Mesenchymal stem cell (in vitro differentiated cells and primary cell): ENCODE measurements around the gene ATP13A4.

Experiments
- DNase-seq: peaks from one replicate; pipeline ENCODE4 v3.0.0-alpha.2; 2013
- H2AFZ ChIP-seq: one replicate; pipeline ENCODE4 v1.6.1; 2013; ENCODE audit warnings: low read depth, mild to moderate bottlenecking, control low read depth, inconsistent platforms, low read length, moderate library complexity
- H2AK5ac ChIP-seq: 2 replicates; pipeline ENCODE4 v1.6.1; 2013; ENCODE audit warnings: low read length, moderate library complexity, mild to moderate bottlenecking, inconsistent platforms; ENCODE audit not compliant: severe bottlenecking
- H2BK120ac ChIP-seq: one replicate; pipeline ENCODE4 v1.6.1; 2013; ENCODE audit warnings: low read depth, mild to moderate bottlenecking, inconsistent platforms, low read length, moderate library complexity
- H2BK12ac ChIP-seq, 2 experiments: one replicate each; pipeline ENCODE4 v1.6.1; 2013; ENCODE audit warnings: inconsistent platforms in 2 of 2, low read length in 2 of 2, mild to moderate bottlenecking in 2 of 2, moderate library complexity in 2 of 2, control low read depth in 1 of 2
- H2BK15ac ChIP-seq: one replicate; pipeline ENCODE4 v1.6.1; 2013; ENCODE audit warnings: mild to moderate bottlenecking, low read depth, inconsistent platforms; ENCODE audit not compliant: poor library complexity, severe bottlenecking
- H2BK5ac ChIP-seq: 2 replicates; pipeline ENCODE4 v1.6.1; 2013; ENCODE audit warnings: low read depth, mild to moderate bottlenecking, low read length, control low read depth, inconsistent platforms; ENCODE audit not compliant: poor library complexity, severe bottlenecking
- H3K14ac ChIP-seq, 2 experiments: one replicate each; pipeline ENCODE4 v1.6.1; 2013; ENCODE audit warnings: inconsistent platforms in 2 of 2, low read length in 2 of 2, control low read depth in 1 of 2, mild to moderate bottlenecking in 1 of 2, moderate library complexity in 1 of 2
- H3K18ac ChIP-seq, 2 experiments: one replicate each; pipeline ENCODE4 v1.6.1; 2013; ENCODE audit warnings: inconsistent platforms in 2 of 2, low read length in 2 of 2, control low read depth in 1 of 2, low read depth in 1 of 2, mild to moderate bottlenecking in 1 of 2
- H3K23ac ChIP-seq, 2 experiments: one replicate each; pipeline ENCODE4 v1.6.1; 2013; ENCODE audit warnings: inconsistent platforms in 2 of 2, low read length in 2 of 2, mild to moderate bottlenecking in 2 of 2, moderate library complexity in 2 of 2, control low read depth in 1 of 2
- H3K27ac ChIP-seq: 2 replicates; pipeline ENCODE4 v1.5.1; 2013; ENCODE audit warnings: mild to moderate bottlenecking, moderate library complexity, low read length, control low read depth, inconsistent platforms; ENCODE audit not compliant: poor library complexity, severe bottlenecking
- H3K27me3 ChIP-seq, 2 experiments: 2 replicates each; pipeline versions ENCODE4 v1.6.1 to v1.7.0; 2013; ENCODE audit warnings: low read length in 2 of 2, mild to moderate bottlenecking in 2 of 2, moderate library complexity in 2 of 2, control low read depth in 1 of 2, inconsistent platforms in 1 of 2; ENCODE audit not compliant: control insufficient read depth in 1 of 2, insufficient read depth in 1 of 2
- H3K36me3 ChIP-seq, 2 experiments: 2 replicates each; pipeline versions ENCODE4 v1.6.1 to v1.7.0; 2013; ENCODE audit warnings: low read length in 2 of 2, control low read depth in 1 of 2, inconsistent platforms in 1 of 2, low read depth in 1 of 2, mild to moderate bottlenecking in 1 of 2; ENCODE audit not compliant: insufficient read depth in 2 of 2, control insufficient read depth in 1 of 2
- H3K4ac ChIP-seq, 2 experiments: one replicate each; pipeline ENCODE4 v1.6.1; 2013; ENCODE audit warnings: inconsistent platforms in 2 of 2, low read length in 2 of 2, mild to moderate bottlenecking in 2 of 2, moderate library complexity in 2 of 2, control low read depth in 1 of 2, low read depth in 1 of 2
- H3K4me1 ChIP-seq: 2 replicates; pipeline ENCODE4 v1.6.1; 2013; ENCODE audit warnings: low read depth, low read length, control low read depth; ENCODE audit not compliant: control insufficient read depth, insufficient read depth
- H3K4me2 ChIP-seq: 2 replicates; pipeline ENCODE4 v1.6.1; 2013; ENCODE audit warnings: low read length, mild to moderate bottlenecking, inconsistent platforms; ENCODE audit not compliant: poor library complexity, severe bottlenecking
- H3K4me3 ChIP-seq, 2 experiments: 2 replicates each; pipeline versions ENCODE4 v1.5.1 to v1.7.0; 2013; ENCODE audit warnings: low read length in 2 of 2, mild to moderate bottlenecking in 2 of 2, control low read depth in 1 of 2, low read depth in 1 of 2; ENCODE audit not compliant: insufficient read depth in 1 of 2
- H3K79me1 ChIP-seq: replicated peaks from 2 replicates; pipeline ENCODE4 v1.6.1; 2013; ENCODE audit warnings: mild to moderate bottlenecking, control low read depth, low read length, inconsistent platforms; ENCODE audit not compliant: poor library complexity, severe bottlenecking
- H3K9ac ChIP-seq: 2 replicates; pipeline ENCODE4 v1.7.0; 2013; ENCODE audit warnings: mild to moderate bottlenecking, low read length, moderate library complexity
- H3K9me3 ChIP-seq: 2 replicates; pipeline ENCODE4 v1.7.0; 2013; ENCODE audit warnings: mild to moderate bottlenecking, low read length; ENCODE audit not compliant: control insufficient read depth
- H4K8ac ChIP-seq: one replicate; pipeline ENCODE4 v1.6.1; 2013; ENCODE audit warnings: inconsistent platforms, mild to moderate bottlenecking, low read length, moderate library complexity
- H4K91ac ChIP-seq: one replicate; pipeline ENCODE4 v1.6.1; 2013; ENCODE audit warnings: mild to moderate bottlenecking, low read length, inconsistent platforms
- WGBS: methylation state at CpG from one replicate; pipeline ENCODE4 v1.1.7; 2013; ENCODE audit warnings: mixed read lengths; 5-methylcytosine and 5-hydroxymethylcytosine counted together

The ATP13A4 gene

DNA sequence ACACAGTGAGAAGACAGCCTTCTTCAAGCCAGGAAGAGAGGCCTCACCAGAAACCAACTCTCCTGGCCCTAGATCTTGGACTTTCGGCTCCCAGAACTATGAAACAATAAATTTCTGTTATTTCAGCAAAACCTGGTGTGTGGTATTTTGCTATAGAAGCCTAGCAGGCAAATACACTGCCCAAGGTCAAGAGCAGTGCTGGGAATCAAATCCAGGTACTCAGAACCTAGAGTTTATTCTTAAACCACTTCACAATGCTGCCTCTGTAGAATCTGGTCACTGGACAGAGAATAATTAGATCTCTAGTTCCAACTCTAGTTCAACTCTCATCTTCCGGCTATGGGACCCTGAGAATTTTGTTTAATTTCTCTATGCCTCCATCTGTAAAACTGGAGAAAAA lies 46.6 kb downstream of the ATP13A4 start:
- no peak overlapping the region for H2BK5ac ChIP-seq
- H3K14ac ChIP-seq, result no peak overlapping the region
- no peak overlapping the region for H2BK12ac ChIP-seq
- H2BK120ac ChIP-seq, result no peak overlapping the region
- no peaks in the 10 kb centered on the region for H3K9me3 ChIP-seq
- no peak overlapping the region for H3K23ac ChIP-seq
- no peaks in the 10 kb centered on the region for H3K36me3 ChIP-seq
- H4K8ac ChIP-seq, result no peak overlapping the region
- no peak overlapping the region for H3K4ac ChIP-seq
- H3K4me2 ChIP-seq, result no peak overlapping the region
- no peaks in the 10 kb centered on the region for H3K4me1 ChIP-seq
- no peak overlapping the region for H2AK5ac ChIP-seq
- no peak overlapping the region for H3K27ac ChIP-seq
- no peak for DNase-seq
- no peaks in the 10 kb centered on the region for H3K27me3 ChIP-seq
- H3K9ac ChIP-seq, result no peak overlapping the region
- H3K18ac ChIP-seq, result no peak overlapping the region
- no peak overlapping the region for H3K4me3 ChIP-seq
- WGBS, result no CpG with 5 or more reads among the region's 2 CpGs
- no peak overlapping the region for H2AFZ ChIP-seq
- no peak overlapping the region for H2BK15ac ChIP-seq
- H4K91ac ChIP-seq, result no peak overlapping the region
- no peaks in the 10 kb centered on the region for H3K79me1 ChIP-seq

DNA sequence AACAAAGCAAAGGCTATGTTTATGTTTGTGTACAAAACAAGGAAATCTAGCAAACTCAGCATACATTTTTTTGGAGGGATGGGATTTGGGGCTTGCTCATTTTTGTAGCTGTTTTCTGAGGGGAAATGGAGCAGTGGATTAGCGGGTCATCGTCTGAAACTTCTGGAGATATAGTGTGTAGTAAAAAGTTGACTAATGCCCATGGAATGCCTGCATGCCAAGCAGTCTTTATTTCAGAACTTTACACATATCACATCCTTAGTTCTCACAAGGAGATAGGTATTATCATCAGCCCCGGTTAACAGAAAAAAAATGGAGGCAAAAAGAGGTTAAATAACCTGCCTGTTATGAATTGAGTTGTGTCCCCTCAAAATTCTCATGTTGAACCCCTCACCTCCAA lies 47.1 kb downstream of the ATP13A4 start:
- no peaks in the 10 kb centered on the region for H3K27me3 ChIP-seq
- no peak overlapping the region for H3K4me3 ChIP-seq
- H3K4me2 ChIP-seq, result no peak overlapping the region
- H3K23ac ChIP-seq, result no peak overlapping the region
- no peak overlapping the region for H2BK12ac ChIP-seq
- H4K91ac ChIP-seq, result no peak overlapping the region
- no peak overlapping the region for H2BK120ac ChIP-seq
- H3K9ac ChIP-seq, result no peak overlapping the region
- H3K79me1 ChIP-seq, result no peaks in the 10 kb centered on the region
- no peak overlapping the region for H3K14ac ChIP-seq
- H3K9me3 ChIP-seq, result no peaks in the 10 kb centered on the region
- H2AFZ ChIP-seq, result no peak overlapping the region
- no peaks in the 10 kb centered on the region for H3K36me3 ChIP-seq
- no peak overlapping the region for H2BK15ac ChIP-seq
- H4K8ac ChIP-seq, result no peak overlapping the region
- no peak overlapping the region for H3K18ac ChIP-seq
- no peak overlapping the region for H3K27ac ChIP-seq
- no peak overlapping the region for H3K4ac ChIP-seq
- WGBS, result no CpG with 5 or more reads among the region's 3 CpGs
- H2AK5ac ChIP-seq, result no peak overlapping the region
- DNase-seq, result no peak
- H3K4me1 ChIP-seq, result no peaks in the 10 kb centered on the region
- H2BK5ac ChIP-seq, result no peak overlapping the region

DNA sequence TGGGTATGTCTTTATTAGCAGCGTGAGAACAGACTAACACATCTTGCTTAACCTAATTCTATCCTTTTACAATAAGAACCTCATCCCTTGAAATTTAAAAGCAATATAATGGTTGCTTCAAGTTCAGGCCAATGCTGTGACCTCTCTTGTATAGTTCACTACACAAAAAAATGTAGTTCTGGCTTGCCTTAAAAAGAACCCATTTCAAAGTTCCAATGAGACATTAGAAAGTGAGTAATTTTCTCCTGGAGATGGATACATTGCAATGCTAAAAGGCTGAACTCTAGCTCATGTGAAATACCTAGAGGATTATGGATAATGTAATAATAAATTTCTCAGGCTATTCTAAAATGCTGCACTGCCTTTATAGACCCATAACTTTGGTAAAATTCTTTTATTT lies 47.8 kb downstream of the ATP13A4 start:
- Histone ChIP-seq H2AK5ac (no peak overlapping the region), H3K79me1 (no peaks in the 10 kb centered on the region), H2BK120ac (no peak overlapping the region), H3K14ac (no peak overlapping the region), H3K27me3 (no peaks in the 10 kb centered on the region), H3K4me3 (no peak overlapping the region), H2BK5ac (no peak overlapping the region), H3K9ac (no peak overlapping the region), H2AFZ (no peak overlapping the region), H3K9me3 (no peaks in the 10 kb centered on the region), H2BK12ac (no peak overlapping the region), H3K4ac (no peak overlapping the region), H4K91ac (no peak overlapping the region), H3K36me3 (no peaks in the 10 kb centered on the region), H3K4me1 (no peaks in the 10 kb centered on the region), H3K18ac (no peak overlapping the region), H4K8ac (no peak overlapping the region), H3K4me2 (no peak overlapping the region), H2BK15ac (no peak overlapping the region), H3K27ac (no peak overlapping the region), H3K23ac (no peak overlapping the region)
- WGBS, result 100% methylated on average over 1 of the region's 1 CpG
- no peak for DNase-seq

GRCh38 chr3:193502871-193503270 lies 51.8 kb downstream of the ATP13A4 start:
- Histone ChIP-seq H2AK5ac (no peak overlapping the region), H2BK120ac (no peak overlapping the region), H3K36me3 (no peaks in the 10 kb centered on the region), H3K79me1 (no peaks in the 10 kb centered on the region), H3K18ac (no peak overlapping the region), H3K4ac (no peak overlapping the region), H3K27me3 (no peaks in the 10 kb centered on the region), H3K4me1 (no peaks in the 10 kb centered on the region), H3K23ac (no peak overlapping the region), H3K4me3 (no peak overlapping the region), H3K9me3 (no peaks in the 10 kb centered on the region), H2BK12ac (no peak overlapping the region), H3K4me2 (no peak overlapping the region), H3K27ac (no peak overlapping the region), H2BK5ac (no peak overlapping the region), H2BK15ac (no peak overlapping the region), H3K14ac (no peak overlapping the region), H4K8ac (no peak overlapping the region), H4K91ac (no peak overlapping the region), H3K9ac (no peak overlapping the region), H2AFZ (no peak overlapping the region)
- no peak for DNase-seq
- WGBS, result 52% methylated on average over 4 of the region's 4 CpGs
